Measurements from ENCODE around the gene CTDSPL.
"Not testable (repeated sequence)": the region's sequence is repeated elsewhere in the genome, so short reads cannot be mapped to it uniquely, and the experiment has no call there.

Gene CTDSPL

GRCh38 chr3:37861620-37862041 is at the start of gene CTDSPL:
TSS of gene CTDSPL (plus strand) at chr3:37861880. CDS start at chr3:37862200, 320 bp downstream.
- no peak for DNase-seq (ENCODE audit: low spot score)

- no peak for DNase-seq (ENCODE audit: low spot score)
Measured at GRCh38 chr3:37812499-37812896, 49.2 kb upstream of the CTDSPL start.

- no peak for DNase-seq (ENCODE audit: low spot score)
Measured at GRCh38 chr3:37813403-37813802, 48.3 kb upstream of the CTDSPL start.

GRCh38 chr3:37814547-37814946 is 47.1 kb upstream of the CTDSPL start:
- no peak for DNase-seq (ENCODE audit: low spot score)

GRCh38 chr3:37815156-37815555 is 46.5 kb upstream of the CTDSPL start:
- DNase-seq (ENCODE audit: low spot score), result not testable (repeated sequence)

GRCh38 chr3:37816271-37816670 is 45.4 kb upstream of the CTDSPL start:
- no peak for DNase-seq (ENCODE audit: low spot score)

GRCh38 chr3:37819591-37819990 is 42.1 kb upstream of the CTDSPL start:
- no peak for DNase-seq (ENCODE audit: low spot score)

- DNase-seq (ENCODE audit: low spot score), result no peak
Measured at GRCh38 chr3:37820286-37820685, 41.4 kb upstream of the CTDSPL start.

- DNase-seq (ENCODE audit: low spot score), result no peak
Measured at GRCh38 chr3:37823189-37823588, 38.5 kb upstream of the CTDSPL start.

GRCh38 chr3:37824090-37824953 is 37.4 kb upstream of the CTDSPL start:
- DNase-seq (ENCODE audit: low spot score), result no peak

GRCh38 chr3:37824954-37825328 is 36.7 kb upstream of the CTDSPL start:
- no peak for DNase-seq (ENCODE audit: low spot score)

- no peak for DNase-seq (ENCODE audit: low spot score)
Measured at GRCh38 chr3:37825744-37826400, 35.8 kb upstream of the CTDSPL start.

- no peak for DNase-seq (ENCODE audit: low spot score)
Measured at GRCh38 chr3:37826502-37826901, 35.2 kb upstream of the CTDSPL start.

- no peak for DNase-seq (ENCODE audit: low spot score)
Measured at GRCh38 chr3:37826933-37827332, 34.7 kb upstream of the CTDSPL start.

GRCh38 chr3:37832480-37832879 is 29.2 kb upstream of the CTDSPL start:
- no peak for DNase-seq (ENCODE audit: low spot score)

- DNase-seq (ENCODE audit: low spot score), result no peak
Measured at GRCh38 chr3:37833302-37834186, 28.1 kb upstream of the CTDSPL start.

- no peak for DNase-seq (ENCODE audit: low spot score)
Measured at GRCh38 chr3:37836589-37836988, 25.1 kb upstream of the CTDSPL start.

GRCh38 chr3:37847689-37848088 is 14.0 kb upstream of the CTDSPL start:
- no peak for DNase-seq (ENCODE audit: low spot score)

- no peak for DNase-seq (ENCODE audit: low spot score)
Measured at GRCh38 chr3:37849146-37849923, 12.3 kb upstream of the CTDSPL start.

- no peak for DNase-seq (ENCODE audit: low spot score)
Measured at GRCh38 chr3:37852097-37852496, 9.6 kb upstream of the CTDSPL start.

GRCh38 chr3:37852771-37853170 is 8.9 kb upstream of the CTDSPL start:
- DNase-seq (ENCODE audit: low spot score), result no peak
